GM12864 (cell line): Measurements from ENCODE around the gene TYW1.
"Not testable (repeated sequence)": the region's sequence is repeated elsewhere in the genome, so short reads cannot be mapped to it uniquely, and the experiment has no call there.

Experiments used
- DNase-seq: peaks from one replicate; pipeline ENCODE4 v3.0.0-alpha.2; 2011; ENCODE audit warnings: low read depth
- H3K4me3 ChIP-seq: 2 replicates; pipeline ENCODE4 v1.5.1; 2011; ENCODE audit warnings: mild to moderate bottlenecking, low read depth, low read length, control low read depth
- TF ChIP-seq, protein P1 (sequence below): IDR thresholded peaks from 2 replicates; pipeline ENCODE4 v1.5.1; 2011; ENCODE audit warnings: low read depth, mild to moderate bottlenecking, moderate library complexity, low read length, control low read depth, inconsistent platforms; ENCODE audit errors: missing control alignments

The TYW1 gene

DNA sequence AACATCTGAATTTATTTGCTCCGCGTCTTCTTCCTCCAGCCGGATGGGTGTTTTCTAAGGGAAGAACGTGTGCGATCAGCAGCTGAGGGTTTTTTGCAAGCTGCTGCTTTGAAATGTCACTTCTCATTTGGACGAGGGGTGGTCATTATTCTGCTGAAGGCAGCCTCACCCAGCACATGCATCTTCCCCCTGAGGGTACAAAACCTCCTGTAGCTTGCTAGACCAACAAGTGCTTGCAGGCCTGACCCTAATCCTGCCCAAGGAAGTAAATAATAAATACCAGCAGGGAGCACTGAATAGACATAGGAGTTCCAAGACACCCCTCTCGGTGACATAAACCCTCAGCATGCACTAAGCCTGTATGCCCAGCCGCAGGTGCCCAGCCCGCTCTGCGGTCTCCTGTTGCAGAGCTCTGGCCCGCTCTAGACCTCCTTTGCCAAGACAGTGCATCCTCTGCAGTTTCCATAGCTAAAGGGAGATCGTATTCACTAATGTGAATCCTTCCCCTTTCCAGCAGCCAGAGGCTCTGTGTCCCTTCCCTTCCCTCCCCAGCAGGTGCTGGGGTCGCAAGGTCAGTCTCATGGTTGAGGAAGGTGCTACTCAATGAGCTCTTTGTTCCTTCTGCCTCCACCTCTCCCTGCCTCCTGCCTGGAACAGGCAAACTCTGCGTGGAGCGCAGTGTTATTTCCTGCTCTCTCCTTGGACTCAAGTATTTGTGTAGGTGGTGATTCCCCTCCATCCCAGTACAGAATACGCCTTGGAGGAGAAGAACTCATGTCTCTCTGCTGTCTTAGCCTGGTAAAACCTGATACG, 37.9 kb upstream of the TYW1 start:
- TF ChIP-seq, protein P1, sequence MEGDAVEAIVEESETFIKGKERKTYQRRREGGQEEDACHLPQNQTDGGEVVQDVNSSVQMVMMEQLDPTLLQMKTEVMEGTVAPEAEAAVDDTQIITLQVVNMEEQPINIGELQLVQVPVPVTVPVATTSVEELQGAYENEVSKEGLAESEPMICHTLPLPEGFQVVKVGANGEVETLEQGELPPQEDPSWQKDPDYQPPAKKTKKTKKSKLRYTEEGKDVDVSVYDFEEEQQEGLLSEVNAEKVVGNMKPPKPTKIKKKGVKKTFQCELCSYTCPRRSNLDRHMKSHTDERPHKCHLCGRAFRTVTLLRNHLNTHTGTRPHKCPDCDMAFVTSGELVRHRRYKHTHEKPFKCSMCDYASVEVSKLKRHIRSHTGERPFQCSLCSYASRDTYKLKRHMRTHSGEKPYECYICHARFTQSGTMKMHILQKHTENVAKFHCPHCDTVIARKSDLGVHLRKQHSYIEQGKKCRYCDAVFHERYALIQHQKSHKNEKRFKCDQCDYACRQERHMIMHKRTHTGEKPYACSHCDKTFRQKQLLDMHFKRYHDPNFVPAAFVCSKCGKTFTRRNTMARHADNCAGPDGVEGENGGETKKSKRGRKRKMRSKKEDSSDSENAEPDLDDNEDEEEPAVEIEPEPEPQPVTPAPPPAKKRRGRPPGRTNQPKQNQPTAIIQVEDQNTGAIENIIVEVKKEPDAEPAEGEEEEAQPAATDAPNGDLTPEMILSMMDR: no peak
- DNase-seq: no peak
- H3K4me3 ChIP-seq: no peak overlapping the region

DNA sequence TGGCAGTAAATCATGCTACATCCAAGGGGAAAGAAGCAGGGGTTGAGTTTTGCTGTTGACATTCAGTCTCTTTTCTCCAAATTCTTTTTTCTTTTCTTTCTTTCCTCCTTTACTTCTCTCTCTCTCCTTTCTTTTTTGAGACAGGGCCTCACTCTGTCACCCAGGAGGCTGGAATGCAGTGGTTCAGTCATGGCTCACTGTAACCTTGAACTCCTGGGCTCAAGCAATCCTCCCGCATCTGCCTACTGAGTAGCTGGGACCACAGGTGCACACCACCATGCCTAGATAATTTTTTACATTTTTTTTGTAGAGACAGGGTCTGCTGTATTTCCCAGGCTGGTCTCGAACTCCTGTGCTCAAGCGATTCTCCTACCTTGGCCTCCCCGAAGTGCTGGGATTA, 36.4 kb upstream of the TYW1 start:
- TF ChIP-seq, protein P1: no peak
- no peak overlapping the region for H3K4me3 ChIP-seq
- no peak for DNase-seq

DNA sequence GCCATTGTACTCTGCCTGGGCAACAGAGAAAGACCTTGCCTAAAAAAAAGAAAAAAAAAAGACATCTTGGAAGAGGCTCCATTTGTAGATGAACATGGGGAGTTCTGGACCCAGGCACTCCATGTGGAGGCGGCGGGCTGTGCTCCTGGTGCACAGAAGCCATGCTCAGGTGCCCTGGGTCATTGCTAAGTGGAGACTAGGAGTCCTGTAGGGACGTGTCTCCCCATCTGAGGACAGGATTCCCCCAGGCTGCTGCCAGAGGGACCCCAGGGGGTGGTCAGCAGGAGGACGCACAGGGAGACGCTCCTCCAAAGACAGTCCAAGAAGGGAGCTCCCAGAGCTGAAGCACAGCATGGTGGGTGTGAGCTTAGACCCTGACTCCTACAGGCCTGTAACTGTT, 35.5 kb upstream of the TYW1 start:
- TF ChIP-seq, protein P1: no peak
- H3K4me3 ChIP-seq: no peak overlapping the region
- DNase-seq: no peak

DNA sequence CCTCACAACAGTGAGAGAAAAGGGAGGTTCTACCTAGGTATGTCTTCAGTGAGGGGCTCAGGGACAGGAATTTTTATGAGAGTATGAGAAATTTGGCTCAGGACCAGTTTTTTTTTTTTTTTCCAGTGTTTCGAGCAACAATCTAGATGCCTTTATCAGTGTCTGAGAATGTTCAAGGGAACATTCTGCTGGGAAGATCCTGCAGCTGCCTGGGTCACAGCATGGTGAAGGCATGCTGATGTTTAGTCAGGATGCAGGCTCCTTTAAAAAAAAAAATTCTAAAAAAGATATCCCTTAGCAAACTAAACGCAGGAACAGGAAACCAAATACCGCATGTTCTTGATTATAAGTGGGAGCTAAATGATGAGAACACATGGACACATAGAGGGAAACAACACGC, 32.2 kb upstream of the TYW1 start:
- no peak for DNase-seq
- TF ChIP-seq, protein P1: no peak
- H3K4me3 ChIP-seq: no peak overlapping the region

DNA sequence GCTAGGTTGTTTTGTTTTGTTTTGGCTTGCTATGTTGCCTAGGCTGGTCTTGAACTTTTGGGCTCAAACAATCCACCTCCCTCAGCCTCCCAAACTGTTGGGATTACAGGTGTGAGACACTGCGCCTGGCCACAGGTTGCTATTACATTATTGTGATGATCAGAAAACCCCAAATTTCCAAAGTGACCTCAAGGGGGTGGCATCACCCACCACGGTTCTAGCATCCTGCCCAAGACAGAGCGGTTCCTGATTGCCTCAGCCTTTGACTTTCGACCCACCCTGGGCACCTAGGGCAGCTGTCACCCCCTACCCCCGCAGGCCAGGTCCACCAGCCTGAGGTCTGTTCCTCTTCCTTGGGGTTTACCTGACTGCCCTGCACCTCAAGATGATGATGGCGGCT, 29.6 kb upstream of the TYW1 start:
- no peak for DNase-seq
- H3K4me3 ChIP-seq: no peak overlapping the region
- TF ChIP-seq, protein P1: no peak

DNA sequence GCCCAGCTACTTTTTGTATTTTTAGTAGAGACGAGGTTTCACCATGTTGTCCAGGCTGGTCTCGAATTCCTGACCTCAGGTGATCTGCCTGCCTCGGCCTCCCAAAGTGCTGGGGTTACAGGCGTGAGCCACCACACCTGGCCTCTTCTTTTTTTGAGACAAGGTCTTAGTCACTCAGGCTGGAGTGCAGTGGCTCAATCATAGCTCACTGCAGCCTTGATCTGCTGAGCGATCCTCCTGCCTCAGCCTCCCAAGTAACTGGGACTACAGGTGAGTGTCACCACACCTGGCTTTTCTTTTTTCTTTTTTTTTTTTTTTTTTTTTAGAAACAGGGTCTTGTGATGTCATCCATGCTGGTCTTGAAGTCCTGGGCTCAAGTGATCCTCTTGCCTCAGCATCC, 27.6 kb upstream of the TYW1 start:
- H3K4me3 ChIP-seq, DNase-seq: not testable (repeated sequence)

DNA sequence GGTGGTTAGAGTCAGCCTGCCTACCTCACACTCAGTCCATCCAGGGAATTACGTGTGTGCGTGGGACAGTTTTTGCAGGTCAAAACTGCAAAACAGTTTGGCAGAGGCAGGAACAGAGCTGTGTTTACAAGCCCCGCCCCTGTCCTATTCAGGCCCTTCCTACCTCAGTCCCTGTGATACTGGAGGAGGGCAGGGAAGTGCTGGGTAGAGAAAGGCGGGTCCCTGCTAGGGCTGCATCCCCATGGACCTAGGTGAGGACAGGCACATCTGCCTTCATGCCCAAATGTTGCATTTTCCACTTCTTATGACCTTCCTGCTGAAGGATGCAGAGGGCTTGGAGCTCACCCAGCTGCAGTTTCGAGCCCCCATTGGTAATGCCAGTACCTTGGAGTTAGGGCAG, 26.3 kb upstream of the TYW1 start:
- no peak for DNase-seq
- TF ChIP-seq, protein P1: no peak
- H3K4me3 ChIP-seq: no peak overlapping the region
